Measurements from ENCODE around the gene CHD1L.
"Not testable (repeated sequence)": the region's sequence is repeated elsewhere in the genome, so short reads cannot be mapped to it uniquely, and the experiment has no call there.

CHD1L gene

GRCh38 chr1:147233903-147234302 is 8.6 kb upstream of the CHD1L start:
- DNase-seq (ENCODE audit: low read depth, low spot score), result not testable (repeated sequence)

DNA sequence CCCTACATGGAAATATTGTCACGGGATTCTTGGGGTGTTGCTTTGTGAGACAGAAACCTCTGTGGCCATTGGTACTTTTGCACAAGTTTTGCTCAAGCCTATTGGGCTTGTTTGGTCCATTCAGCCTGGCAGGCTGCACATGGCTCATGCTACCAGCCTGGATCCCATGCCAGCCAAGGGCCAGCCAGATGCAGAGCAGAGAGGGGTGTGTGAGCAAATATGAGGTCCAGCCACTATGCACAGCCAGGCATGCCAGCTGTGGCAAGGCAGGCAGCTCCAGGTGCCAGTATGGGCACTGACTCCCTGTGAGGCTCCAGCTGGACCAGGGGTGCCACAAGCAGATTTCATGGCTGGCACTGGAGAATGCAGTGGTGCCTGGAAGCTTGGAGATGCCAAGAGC is 6.7 kb upstream of the CHD1L start:
- no peak for DNase-seq (ENCODE audit: low read depth, low spot score)

DNA sequence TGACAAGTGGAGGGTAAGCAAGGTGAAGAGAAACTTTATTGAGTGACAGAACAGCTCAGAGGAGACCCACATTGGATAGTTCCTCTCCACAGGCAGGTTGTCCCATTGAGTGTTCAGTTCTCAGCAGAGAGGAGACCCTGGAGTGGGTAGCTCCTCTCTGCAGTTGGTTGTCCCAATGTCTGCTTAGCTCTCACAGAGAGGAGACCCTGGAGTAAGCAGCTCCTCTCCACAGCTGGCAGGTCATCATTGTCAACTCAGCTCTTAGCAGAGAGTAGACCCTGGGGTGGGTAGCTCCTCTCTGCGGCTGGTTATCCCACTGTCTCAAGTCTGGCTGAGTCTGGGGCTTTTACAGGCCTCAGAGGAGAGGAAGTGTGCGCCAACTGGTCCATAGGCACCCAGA is 6.0 kb upstream of the CHD1L start:
- DNase-seq (ENCODE audit: low read depth, low spot score), result no peak

- DNase-seq (ENCODE audit: low read depth, low spot score), result no peak
Measured at GRCh38 chr1:147236959-147237791, 5.3 kb upstream of the CHD1L start.

DNA sequence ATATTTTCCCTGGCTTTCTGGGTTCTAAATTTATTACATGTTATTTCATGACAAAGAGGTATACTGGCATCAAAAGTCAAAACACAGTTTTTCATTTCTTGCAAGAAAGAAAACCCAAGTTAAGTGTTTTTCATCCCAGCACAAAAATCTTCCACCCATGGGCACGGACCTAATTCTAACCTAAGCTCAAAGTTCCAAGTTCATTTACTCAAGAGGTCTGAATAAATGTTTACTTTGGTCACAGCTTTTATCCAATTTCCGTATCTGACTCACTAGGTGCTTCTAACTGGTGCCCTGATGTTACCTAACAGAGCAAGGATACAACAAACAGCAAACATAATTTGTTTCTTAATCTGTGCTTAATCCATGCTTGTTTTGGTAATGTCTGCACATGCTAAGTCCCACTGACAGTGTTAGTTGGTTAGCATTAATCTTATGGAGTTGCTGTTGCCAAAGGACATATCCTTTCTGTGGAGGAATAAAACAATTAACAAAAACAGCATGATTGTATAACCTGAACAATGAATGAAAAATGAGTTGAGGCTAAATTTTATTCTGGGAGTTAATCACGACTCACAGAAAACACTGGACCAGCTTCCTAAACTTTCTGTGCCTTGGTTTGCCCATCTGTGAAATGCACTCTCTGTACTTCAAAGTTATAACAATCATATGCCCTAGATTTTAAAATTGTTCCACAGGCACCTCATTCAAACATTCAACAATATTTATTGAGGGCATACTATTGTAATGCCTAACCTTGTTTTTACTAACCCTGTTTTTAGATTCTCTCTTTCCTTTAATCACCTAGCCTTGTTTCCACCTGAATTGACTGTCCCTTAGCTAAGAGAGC is 4.2 kb upstream of the CHD1L start:
- DNase-seq (ENCODE audit: low read depth, low spot score), result no peak

DNA sequence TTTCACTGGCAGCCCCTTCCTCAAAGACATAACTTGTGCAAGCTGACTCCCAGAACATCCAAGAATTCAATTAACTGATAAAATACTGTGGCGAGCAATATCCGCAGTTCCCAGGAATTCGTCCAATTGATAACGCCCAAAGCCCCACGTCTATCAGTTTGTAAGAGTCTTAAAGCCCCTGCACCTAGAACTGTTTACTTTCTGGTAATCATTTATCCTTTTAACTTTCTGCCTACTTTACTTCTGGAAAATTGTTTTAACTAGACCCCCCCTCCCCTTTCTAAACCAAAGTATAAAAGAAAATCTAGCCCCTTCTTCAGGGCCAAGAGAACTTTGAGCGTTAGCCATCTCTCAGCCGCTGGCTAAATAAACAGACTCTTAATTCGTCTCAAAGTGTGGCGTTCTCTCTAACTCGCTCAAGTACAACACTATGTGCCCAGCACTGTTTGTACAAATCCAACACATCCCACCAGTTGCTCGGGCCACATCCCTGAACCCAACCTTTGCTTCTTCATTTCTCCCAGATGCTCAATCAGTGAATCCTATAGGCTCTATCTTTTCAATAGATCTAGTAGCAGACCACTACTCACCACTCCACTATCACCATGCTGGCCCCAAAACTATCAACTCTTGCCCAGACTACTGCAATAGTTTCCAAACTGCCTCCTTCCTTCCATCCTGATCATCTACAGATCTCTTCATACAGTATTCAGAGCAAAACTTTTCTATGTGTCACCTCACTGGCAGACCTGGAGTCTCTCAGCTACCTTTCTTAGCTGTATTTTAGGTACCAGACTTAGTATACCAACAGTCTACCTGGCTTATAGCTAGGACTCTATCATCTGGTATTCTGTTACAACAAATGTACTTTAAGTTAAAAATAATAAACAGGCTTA is 3.3 kb upstream of the CHD1L start:
- DNase-seq (ENCODE audit: low read depth, low spot score), result no peak

GRCh38 chr1:147240131-147240721 is 2.3 kb upstream of the CHD1L start:
- not testable (repeated sequence) for DNase-seq (ENCODE audit: low read depth, low spot score)

- DNase-seq (ENCODE audit: low read depth, low spot score), result no peak
Measured at GRCh38 chr1:147241934-147242448, 493 bp upstream of the CHD1L start.

DNA sequence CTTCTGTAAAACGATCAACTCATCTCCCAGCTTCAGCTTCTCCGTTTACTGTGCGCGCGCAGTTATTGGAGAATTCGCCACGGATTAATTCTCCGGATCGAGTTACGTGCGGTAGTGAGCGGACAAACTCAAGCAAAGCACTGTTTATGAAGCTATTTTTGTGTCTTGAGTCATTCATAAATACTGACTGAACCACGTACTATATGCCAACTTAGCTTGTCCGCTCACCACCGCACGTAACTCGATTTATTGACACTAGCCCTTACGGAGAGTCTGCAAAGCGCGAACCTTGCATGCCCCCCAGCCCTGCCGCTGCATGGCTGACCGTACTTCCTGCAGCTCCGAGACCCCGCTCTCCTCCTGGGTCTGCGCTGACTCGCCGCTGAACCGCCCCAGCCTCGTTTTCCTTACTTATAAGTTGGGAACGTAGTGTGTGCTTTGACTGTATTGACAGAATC is 773 bp downstream of the CHD1L start:
- DNase-seq (ENCODE audit: low read depth, low spot score), result no peak

- DNase-seq (ENCODE audit: low read depth, low spot score), result no peak
Measured at GRCh38 chr1:147243841-147244240, 1.4 kb downstream of the CHD1L start.

DNA sequence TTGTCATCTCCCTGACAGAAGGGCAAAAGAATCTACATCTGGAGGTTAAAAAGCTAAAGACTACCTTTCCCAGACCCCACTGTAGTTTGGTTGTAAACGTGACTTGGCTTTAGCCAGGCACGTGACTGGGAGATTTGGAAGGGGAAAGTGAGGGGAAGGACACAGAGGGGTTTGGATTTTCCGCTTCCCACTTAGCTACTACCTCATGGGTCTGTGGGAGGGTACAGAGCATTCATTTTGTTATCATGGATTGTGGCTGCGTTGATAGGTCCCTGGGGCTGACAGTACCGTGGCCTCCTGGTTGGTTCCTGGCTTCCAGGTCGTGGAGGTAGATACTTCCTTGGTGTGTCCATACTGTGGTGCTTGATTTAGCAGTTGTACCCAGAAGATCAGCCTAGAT is 2.6 kb downstream of the CHD1L start:
- no peak for DNase-seq (ENCODE audit: low read depth, low spot score)

DNA sequence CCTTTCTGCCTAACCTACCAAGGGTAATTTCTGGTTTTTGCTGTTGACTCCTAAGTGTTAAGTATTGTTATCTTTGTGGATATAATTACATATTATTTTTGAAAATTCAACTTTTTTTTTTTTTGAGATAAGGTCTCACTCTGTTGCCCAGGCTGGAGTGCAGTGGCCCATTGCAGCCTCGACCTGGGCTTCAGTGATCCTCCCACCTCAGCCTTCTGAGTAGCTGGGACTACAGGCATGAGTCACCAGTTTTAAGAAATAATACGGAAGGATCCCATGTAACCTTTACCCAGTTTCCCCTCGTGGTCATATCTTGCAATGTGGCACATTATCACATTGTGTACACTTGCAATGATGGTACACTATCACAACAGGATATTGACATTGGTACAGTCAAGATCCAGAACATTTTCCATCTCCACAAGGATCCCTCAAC is 3.1 kb downstream of the CHD1L start:
- DNase-seq (ENCODE audit: low read depth, low spot score), result no peak

DNA sequence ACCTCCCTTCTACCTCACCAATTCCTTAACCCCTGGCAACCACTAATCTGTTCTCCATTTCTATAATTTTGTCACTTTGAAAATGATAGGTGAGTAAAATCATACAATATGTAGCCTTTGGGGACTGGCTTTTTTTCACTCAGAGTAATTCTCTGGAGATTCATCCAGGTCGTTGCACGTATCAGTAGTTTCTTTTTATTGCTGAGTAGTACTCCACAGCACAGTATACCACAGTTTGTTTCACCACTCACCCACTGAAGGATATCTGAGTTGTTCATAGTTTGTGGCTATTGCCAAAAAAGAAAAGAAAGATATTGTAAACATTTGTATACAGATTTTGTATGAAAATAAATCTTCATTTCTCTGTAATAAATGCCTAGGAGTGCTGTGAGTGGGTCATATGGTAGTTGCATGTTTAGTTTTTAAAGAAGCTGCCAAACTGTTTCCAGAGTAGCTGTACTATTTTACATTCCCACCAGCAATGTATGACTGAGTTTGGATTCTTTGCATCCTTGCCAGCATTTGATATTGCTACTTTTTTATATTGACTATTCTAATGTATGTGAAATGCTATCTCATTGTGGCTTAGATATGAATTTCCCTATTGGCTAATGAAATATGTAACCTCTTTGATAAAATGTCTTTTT is 3.7 kb downstream of the CHD1L start:
- no peak for DNase-seq (ENCODE audit: low read depth, low spot score)

GRCh38 chr1:147246910-147247655 is 4.6 kb downstream of the CHD1L start:
- no peak for DNase-seq (ENCODE audit: low read depth, low spot score)

GRCh38 chr1:147247656-147248238 is 5.3 kb downstream of the CHD1L start:
- no peak for DNase-seq (ENCODE audit: low read depth, low spot score)

DNA sequence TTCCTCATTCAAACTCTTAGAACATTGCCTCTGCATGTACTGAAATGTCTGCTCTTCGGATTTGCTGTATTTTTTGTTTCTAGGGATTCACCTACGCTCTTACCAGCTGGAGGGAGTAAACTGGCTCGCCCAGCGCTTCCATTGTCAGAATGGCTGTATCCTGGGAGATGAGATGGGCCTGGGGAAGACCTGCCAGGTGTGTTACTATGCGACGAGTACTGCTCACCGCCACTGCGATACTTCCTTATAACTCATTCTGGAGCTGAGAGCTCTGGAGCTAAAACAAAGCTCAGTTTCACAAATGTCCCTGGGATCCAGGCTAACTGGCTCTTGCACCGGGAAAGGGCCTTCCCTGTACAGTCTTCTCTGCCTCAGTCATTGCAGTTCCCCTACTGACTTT is 10.1 kb downstream of the CHD1L start:
- no peak for DNase-seq (ENCODE audit: low read depth, low spot score)

- no peak for DNase-seq (ENCODE audit: low read depth, low spot score)
Measured at GRCh38 chr1:147260956-147261355, 18.5 kb downstream of the CHD1L start.

DNA sequence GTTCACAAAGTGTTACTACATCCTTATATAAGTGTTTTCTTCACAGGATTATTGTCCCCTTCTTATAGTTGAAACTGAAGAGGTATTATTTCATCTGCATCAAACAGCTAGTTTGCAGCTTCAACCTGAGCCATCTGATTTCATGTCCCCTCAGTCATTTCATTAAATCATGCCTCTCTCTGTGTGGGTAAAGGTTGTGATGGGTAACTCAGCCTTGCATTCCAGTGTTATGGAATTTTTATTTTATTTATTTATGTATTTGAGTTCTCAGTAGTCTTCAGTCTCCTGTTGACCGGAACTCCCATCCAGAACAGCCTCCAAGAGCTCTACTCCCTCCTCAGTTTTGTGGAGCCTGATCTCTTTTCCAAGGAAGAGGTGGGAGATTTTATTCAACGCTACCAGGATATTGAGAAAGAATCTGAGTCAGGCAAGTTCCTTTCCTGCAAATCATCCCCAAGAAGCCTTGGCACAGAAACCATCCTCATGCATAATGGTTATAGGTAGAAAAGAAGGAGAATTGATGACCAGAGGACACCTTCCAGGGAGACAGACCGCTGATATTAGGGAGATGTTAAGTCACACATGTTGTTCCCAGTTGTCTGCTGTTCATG is 21.8 kb downstream of the CHD1L start:
- DNase-seq (ENCODE audit: low read depth, low spot score), result no peak

- DNase-seq (ENCODE audit: low read depth, low spot score), result no peak
Measured at GRCh38 chr1:147266381-147266780, 23.9 kb downstream of the CHD1L start.

All from smooth muscle cell of the brain vasculature (primary cell).